HL-60/S4 treated with phorbol 12-myristate 13-acetate at 8.2 ng/mL for 4 days and 3 days (cell line): ENCODE measurements around the gene ATP2B3.
"Not testable (repeated sequence)": the region's sequence is repeated elsewhere in the genome, so short reads cannot be mapped to it uniquely, and the experiment has no call there.

ENCODE experiments used
- in situ Hi-C: fragments of 300-500 bp; cut with MboI; formaldehyde crosslinking; loops from 2 replicates; pipeline ENCODE4 v1.15.0; 2022; ENCODE audit warnings: low sequenced_read_pairs

Gene ATP2B3

DNA sequence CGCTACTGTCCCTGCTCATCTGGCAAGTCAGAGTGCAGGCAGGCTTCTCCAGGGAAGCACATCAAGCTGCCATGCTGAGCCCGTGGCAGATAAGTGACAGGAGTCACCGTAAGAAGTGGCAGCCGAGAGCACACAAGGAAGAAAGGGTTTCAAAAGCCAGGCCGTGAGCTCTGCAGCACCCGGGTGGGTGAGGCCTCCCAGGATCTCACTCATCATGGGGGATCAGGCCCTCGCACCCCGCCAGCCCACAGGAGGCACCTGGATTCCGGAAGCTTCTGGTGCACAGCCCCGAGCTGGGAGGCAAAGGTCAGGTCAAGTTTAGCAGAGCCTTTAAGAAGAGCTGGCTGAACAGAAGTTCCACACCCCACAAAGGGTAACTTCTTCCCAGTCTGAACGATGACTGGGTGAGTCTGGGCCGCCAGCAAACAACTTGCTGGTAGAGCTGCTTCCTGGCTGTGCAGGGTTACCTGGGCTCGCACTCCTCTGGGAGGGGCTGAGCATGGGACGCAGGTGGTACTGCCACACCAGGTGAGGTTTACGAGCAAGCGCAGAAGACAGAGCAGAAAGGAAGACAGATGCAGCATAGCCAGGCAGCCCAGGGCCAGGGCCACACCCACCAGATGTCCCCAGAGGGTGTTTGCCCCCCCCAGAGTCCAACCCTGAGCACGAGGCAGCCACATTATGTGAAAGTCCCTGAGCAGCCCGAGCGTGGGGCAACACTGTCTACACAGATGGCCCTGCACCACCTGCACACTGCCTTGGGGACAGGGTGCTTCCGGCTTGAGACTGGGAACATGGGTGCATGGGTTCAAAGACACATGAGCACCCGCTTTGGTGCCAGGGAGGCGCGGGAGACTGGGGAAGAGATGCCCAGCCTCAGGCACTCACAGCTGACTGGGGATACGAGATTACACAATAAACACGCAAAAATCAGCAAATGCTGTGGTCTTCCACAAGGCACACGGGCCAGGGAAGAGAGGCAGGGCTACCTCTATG is 73.8 kb downstream of the ATP2B3 start:
- in situ Hi-C loops, result no loop called here

DNA sequence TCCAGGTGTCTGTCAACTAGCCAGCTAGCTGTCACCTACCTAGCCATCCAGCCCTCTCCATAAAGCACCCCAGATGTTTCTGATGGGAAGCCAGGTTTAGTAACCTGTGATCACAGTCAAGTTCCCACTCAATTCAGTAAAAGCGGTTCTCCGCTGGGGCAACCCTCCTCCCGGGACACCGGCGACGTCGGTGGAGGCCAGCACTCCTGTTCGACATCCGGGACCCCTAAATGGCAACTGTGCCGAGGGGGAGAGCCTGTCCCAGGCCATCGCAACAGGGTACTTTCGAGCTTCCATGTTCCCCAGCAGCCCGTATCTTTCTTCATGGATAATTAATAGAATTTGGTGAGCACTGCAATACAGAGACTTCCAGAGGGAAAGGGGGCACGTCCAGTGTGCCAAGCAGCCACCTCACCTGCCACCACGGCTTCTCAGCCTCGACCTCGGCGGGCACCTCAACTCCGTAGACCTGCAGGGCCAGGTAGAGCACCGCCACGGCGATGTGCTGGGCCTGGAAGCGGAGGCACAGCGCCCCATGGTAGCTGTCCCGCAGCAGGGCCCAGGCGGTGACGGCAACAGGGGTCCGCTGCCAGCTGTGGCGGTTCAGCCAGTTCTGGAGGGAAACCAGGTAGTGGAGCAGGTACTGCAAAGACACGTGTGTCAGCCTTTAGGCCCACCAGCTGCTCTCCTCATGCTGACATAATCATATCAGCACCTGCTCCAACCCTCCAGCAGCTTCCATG is 74.8 kb downstream of the ATP2B3 start:
- in situ Hi-C loops, result no loop called here

DNA sequence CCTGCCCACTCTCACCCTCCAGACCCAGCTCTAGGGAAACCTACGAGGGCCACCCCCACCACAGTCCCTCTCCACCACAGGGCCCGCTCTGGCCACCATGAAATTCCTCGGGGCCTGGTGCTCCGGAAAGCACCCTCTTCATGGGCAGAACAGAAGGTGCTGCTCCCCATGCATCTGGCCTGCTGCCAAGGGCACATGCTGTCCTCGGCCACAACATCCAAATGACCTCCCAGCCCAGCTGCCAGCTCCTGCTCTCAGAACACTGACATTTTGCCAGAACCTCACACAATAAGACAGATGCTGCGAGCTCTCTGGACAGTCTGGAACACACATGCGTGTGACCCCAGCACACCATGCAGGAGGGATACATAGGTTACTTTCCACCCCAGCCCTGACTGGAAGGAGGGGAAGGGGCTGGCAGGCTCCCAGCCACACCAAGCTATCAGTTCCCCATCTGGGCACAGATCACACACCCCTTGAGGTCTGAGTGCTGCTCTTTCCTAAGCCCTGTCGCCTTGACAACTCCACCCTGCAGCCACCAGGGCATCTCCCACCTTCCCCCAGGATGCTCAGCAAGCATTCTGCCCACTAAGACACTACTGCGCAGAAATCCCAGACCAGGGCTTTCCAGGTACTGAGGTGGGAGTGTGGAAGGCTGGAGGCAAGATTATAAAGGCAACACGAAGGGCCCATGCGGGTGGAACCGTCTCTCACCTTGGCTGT is 75.7 kb downstream of the ATP2B3 start:
- in situ Hi-C loops, result no loop called here

DNA sequence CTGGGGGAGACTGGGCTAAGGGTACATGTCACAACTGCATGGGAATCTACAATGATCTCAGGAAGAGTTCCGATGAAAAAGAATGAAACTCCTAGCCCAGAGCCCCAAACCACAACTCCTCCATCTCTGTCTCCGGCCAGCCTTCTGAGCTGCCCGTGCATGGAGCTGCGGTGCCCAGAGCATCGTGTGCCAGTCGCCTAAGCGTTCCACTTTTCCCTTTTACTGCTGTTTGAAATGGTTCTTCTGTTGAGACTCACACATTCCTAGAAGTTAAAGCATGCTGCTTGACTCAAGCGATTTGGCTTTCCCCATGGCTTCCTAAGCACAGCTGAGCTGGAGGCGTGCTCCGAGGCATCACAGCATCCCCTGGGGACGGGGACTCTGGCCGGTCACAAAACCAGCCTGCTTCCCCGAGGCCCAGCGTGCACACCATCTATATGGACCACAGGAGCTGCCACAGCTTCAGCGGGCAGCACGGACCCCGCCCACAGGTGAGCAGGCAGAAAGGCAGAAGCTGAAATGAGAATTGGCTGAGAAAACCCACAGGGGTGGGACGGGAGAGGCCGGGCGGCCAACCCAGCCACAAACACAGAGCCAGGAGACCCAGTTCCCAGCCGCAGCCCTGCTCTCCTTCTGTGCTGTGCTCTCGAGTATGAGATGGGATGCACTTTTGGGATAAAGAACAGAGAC is 76.5 kb downstream of the ATP2B3 start:
- in situ Hi-C loops, result no loop called here

DNA sequence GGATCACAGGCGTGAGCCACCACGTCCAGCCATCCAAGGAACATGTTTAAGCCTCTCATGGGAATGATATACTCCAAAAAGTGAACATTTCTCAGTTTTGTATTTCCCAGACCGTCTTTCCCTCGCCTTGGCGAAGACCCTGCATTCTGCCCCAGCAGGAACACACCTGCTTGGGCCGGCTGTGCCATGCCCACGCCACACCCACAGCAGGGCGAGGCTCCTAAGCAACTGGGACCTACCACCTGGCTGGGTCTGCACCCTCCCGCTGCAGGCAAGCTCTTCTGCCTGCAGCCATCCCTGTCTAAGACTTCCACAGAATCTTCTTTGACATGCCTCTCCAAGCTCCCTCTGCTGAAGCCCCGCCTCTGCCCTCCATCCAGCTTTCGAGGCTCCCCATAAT is 77.9 kb downstream of the ATP2B3 start:
- in situ Hi-C loops, result no loop called here

DNA sequence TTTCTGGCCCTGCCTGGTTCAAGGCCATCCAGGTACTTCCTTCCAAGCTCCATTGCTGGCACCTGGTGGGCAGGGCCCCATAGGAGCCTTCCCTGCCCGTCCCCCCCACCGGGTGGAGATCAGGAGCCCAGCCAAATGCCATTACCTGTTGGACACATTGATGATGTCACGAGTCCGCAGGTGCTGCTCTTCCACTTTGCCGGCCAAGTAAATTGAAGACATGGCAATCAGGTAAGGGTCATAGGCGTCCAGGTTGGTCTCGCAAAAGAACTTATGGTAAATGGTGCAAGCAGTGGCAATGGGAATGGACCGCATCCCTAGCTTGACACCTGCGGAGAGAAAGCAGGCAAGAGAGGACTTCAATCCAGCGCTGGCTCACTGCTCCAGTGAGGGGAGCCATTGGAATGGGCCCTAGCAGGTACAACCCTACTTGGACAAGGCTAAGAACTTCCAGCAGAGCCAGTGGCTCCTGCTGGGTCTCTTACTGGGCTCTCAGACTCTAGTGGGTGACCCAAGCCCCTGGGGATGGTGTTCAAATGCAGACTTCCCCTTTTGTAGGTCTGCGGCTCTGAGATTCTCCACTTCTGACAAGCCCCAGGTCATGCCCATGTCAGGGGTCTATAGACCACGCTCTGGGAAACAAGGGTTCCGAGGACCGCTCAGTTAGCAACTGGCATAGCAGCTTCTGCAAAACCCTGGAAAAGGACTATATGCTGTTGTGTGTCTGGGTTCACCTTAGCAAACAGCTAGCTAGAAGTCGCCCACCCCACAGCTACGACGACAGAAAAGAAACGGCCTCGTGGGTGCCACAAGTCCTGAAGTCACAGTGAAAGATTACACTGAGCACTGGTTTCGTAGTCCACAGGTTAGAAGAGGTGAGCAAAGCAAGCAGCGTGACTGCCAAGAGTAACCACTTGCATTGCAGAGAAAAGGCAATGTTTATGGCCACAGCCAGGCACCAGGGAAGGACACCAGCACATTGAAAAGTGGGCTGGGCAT is 78.7 kb downstream of the ATP2B3 start:
- in situ Hi-C loops, result no loop called here

DNA sequence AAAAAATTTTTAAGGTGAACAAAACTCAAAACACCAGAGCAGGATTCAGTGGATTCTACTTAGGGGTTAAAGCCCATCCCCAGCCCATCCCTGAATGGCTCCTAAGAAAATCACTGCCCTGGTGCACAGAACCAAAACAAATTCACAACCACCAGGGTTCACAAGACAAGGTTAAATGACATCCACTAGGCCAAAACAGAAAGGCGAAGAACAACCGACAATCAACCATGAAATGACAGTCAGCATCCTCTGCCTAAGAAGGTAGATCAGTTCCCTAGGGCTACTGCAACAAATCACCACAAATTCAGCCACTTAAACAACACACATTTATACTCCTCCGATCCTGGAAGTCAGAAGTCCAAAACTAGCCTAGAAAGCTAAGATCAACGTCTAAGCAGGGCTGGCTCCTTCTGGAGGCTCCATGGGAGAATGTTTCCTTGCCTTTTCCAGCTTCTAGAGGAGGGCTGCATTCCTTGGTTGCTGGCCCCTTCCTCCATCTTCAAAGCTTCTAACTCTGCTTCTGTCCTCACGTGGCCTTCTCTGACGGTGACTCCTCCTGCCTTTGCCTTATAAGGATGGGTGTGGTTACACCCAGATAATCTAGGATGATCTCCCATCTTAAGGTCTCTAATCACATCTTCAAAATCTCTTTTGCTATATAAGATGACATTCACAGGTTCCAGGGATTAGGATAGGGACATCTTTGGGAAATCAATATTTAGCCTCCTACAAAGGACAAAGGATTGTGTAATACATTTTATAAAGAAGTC is 79.7 kb downstream of the ATP2B3 start:
- in situ Hi-C loops, result no loop called here

DNA sequence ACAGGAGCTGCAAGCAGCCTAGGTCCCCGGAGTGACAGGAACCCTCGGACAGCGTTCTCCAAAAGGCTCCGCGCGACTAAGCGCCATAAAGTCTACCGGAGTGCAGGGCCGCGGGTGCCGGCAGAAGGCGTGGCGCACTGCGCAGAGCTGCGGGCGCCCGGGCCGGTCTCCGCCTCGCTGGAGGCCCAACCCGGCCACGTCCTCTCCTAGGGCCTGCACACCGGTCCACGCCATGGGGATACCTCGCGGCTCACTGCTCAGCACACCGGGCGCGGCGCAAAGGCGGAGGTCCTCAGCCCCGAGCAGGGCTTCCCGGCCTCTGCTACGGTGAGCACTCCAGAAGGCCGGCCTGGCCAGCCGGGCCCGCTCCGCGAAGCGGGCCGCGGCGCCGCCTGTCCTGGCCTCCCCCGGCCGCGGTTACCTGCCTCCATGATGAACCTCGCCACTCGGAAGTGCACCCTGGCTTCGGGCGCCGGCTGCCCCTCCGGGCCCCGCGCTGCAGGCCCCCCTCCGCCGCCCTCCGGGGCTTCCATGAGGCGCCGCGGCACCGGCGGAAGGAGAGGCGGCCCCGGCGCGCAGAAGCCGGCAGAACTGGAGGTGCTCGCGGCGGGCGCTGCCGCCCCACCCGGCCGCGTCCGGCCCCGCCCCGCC is 81.2 kb downstream of the ATP2B3 start, which contains the start of gene CCNQ:
CCNQ (minus strand) TSS at position 599 of the 651 bp plus-strand sequence; CDS start at position 533, 66 bp downstream.
- in situ Hi-C loops, result no loop called here

DNA sequence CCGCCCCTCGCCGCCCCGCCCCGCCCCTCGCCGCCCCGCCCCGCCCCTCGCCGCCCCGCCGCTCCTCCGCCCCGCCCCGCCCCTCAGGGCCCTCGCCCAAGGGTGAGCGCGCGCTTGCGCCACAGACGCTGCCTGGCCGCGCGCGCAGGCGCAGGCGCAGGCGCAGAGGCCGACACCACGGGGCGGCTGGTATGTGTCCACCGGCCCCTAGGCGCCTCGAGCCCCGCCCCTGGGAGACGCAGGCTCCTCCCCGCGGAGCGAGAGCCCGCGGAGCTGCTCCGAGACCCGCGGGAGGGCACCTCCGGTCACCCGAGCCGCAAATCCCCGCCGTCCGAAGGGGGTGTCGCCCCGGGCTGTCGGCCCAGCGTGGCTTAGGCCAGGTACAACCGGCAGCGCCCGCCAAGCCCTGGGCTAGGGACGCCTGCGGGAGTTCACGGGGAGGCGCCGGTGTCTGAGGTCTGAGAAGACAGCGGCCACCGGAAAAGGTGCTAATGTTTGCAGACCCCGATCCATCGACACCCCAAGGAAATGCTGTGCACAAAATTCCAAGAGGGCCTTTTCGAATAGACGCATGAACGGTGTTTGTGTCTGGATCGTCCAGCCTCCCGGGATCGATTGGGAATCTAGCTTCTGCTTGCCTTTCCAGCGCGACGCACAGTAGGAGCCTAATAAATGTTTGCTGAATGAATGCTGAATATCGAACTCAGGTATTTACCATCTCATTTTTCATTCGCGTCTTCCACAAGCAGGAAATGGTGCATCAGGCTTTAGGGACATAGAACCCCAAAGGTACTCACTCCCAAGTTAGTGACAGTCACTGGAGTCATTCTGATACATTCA is 82.0 kb downstream of the ATP2B3 start:
- in situ Hi-C loops, result no loop called here

DNA sequence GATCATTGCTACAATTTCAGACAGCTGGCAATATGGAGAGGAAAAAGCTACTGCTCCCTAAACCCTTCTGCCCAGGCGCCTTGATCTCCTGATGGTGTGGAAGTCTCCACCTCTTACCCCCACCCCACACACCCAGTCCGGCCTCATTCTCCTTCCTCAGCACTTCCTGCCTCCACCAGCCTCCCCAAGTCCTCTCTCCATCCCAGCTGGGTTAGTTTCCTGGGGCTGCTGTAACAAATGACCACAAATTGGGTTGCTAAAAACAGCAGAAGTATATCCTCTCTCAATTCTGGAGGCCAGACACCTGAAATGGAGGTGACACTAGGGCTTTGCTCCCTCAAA is 82.6 kb downstream of the ATP2B3 start:
- in situ Hi-C loops, result no loop called here

DNA sequence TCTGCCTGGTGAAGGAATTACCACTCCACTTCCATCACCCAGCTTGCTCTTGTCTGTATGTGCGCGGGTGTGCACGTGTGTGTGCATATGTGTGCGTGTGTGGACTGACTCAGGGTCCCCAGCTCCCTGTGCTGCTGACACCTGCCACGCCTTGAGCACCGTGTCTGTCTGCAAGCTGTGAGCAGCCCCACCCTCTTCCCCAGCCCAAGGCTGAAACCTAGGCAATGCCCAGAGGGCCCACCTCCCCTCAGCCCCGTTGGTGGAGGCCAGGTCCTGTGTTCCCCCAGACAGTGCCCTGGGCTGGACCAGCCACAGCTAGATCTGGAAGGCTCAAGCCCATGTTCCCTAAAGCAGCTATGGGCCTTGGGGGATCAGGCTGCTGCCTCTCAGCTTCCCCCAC is 83.5 kb downstream of the ATP2B3 start:
- in situ Hi-C loops, result no loop called here

DNA sequence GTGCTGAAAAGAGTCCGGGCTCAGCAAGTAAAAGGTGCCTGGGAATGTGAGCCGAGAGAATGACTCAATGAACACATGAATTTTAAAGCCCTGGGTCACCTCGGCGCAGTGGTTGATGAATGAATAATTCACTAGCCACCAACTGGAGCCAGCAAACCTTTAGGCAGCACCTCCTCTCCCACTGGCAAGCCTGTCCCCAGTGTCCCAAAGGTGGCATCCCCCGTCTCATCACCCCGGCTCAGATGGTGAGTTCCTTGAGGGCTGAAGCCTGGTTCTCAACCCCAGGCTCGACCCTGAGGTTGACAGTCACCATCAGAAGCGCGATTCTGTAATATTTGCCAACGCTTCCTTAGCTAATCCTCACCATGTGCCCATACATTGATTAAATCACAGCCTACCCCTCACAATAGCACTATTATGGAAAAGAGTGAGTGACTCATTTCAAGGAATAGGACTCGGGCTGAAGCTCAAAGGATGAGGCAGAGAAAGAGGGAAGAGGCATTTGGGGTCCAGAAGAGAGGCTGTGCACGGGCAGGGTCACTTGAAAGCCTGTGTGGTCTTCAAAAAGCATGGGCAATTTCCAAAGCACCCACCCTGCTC is 84.2 kb downstream of the ATP2B3 start:
- in situ Hi-C loops, result no loop called here

DNA sequence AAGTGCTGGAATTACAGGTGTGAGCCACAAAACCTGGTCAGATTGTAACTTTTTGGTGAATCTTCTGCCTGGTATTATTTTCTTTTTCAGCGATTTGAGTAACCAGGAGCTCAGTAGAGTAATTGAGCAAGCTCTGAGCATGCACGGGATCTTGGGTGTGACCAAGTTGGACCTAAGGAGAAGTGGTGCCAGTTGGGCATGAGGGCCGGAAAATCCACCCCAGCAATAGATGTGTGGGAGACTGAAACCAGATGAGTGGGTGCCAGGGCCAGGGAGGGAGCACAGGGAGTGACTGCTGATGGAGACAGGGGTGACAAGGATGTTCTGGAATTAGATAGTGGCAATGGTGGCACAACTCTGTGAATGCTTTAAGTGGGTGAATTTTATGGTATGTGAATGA is 85.2 kb downstream of the ATP2B3 start:
- in situ Hi-C loops, result no loop called here

DNA sequence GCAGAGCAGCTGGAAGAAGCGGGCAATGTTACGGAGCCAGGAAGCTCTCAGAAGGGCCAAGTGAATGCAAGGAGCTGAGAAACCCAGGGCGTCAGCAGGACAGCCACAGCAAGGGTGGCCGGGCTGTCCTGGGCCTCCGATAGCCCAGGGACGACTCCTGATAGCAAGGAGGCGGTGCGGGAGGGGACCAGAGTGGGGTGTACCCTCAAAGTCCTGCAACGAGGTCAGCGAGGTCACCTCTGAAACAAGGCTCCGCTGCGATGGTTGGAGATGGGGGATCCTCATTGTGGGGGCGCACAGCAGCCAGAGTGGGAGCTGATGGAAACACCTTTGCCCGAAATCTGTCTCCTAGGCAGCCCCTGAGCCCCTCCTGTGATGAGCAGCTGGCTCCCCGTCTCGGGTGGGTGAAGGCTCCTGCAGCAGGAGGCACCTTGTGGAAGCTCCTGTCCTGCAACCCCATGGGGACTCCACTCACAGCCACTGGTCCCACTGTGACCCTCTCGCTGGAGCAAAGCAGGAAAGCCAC is 85.8 kb downstream of the ATP2B3 start:
- in situ Hi-C loops, result no loop called here

DNA sequence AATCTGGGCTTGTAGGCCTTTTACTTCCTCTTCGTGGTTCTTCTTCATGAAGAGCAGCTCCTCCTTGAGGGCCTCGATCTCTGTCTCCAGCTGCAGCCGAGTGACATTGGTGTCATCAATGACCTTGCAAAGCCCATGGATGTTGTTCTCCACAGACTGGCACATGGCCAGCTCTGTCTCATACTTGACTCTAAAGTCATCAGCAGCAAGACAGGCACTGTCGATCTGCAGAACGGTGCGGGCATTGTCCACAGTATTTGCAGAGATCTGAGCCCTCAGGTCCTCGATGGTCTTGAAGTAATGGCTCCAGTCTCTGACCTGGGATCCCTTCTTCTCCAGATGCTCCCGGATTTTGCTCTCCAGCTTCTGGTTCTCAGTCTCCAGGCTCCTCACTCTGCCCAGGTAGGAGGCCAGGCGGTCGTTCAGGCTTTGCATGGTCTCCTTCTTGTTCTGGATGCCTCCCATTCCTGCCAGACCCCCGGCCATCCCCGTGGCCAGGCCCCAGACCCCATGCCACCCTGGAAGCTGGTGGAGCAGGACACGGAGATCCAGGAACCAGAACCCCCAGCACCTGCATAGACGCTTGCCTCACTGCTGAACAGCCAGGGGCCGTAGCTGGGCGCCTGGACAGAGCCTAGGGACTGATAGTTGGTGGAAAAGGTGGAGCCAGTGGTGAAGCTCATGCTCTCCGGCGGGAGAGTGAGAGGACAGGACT is 87.4 kb downstream of the ATP2B3 start:
- in situ Hi-C loops, result not testable (repeated sequence)

DNA sequence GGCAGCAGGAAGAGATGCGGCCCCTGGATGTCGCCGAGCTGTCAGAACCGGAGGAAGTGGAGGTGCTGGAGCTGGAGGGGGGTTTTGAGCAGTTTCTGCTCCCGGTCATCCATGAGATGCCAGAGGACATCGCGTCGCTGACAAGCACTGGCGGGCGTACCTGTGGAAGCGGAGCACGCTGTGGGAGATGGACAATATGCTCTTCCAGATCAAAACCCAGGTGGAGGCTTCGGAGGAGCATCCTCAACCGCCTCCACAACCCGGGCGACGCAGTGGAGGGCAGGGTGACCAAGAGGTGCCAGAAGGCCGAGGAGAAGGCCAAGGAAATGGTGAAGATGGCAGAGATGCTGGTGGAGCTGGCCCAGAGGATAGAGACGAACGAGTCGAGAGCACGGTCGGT is 89.1 kb downstream of the ATP2B3 start:
- in situ Hi-C loops, result no loop called here
